Panc1 (cell line): ENCODE results near the gene PLCB4.

ENCODE experiments used
- POLR2AphosphoS5 ChIP-seq: IDR thresholded peaks from 2 replicates; pipeline ENCODE4 v1.6.1; 2012; ENCODE audit warnings: mild to moderate bottlenecking, low read depth, low read length, moderate library complexity
- TF ChIP-seq, protein P1 (sequence below): fragments of 450-650 bp; IDR thresholded peaks from 2 replicates; pipeline ENCODE4 v1.5.1; 2017; ENCODE audit warnings: mild to moderate bottlenecking
- TF ChIP-seq, protein P2 (sequence below), 2 experiments: IDR thresholded peaks; 2 replicates each; pipeline ENCODE4 v1.6.1; 2011 to 2012; ENCODE audit warnings: low read depth in 2 of 2, control low read depth in 1 of 2, low read length in 1 of 2, mild to moderate bottlenecking in 1 of 2, moderate library complexity in 1 of 2; ENCODE audit not compliant: insufficient read depth in 1 of 2

DNA sequence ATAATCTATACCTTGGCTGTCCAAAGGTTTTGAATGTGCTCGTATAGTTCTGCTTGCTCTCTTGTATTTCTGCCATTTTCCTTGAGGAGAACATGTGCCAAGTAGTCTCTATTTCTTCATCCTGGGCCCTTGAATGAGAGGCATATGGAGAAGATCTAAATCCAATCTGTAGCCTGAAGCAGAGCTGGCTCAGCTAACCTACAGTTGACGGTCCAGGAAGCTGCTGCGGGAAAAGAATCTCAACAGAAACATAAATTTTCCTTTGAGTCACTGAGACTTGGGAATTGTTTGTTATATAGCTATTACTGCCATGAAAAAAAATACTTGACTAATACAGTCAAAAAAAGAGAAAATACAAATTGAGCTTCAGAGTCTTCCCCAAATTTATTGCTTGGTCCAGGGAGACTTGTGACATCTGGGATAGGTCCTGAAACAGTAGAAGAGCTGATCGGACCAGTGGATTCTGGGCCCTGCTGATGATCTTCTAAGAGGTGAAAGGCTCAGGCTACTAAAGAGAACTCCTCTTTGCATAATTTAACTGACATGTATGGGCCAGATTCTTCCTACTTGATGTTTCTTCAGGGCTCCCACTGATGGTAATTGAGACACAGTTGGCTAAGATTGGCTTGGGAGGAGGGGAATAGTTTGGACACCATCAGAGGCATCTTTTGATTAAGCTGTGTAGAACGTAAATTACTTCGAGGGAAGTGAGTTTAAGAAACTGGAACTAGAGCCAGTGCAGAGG lies 29.9 kb upstream of the PLCB4 start:
- TF ChIP-seq, protein P1, sequence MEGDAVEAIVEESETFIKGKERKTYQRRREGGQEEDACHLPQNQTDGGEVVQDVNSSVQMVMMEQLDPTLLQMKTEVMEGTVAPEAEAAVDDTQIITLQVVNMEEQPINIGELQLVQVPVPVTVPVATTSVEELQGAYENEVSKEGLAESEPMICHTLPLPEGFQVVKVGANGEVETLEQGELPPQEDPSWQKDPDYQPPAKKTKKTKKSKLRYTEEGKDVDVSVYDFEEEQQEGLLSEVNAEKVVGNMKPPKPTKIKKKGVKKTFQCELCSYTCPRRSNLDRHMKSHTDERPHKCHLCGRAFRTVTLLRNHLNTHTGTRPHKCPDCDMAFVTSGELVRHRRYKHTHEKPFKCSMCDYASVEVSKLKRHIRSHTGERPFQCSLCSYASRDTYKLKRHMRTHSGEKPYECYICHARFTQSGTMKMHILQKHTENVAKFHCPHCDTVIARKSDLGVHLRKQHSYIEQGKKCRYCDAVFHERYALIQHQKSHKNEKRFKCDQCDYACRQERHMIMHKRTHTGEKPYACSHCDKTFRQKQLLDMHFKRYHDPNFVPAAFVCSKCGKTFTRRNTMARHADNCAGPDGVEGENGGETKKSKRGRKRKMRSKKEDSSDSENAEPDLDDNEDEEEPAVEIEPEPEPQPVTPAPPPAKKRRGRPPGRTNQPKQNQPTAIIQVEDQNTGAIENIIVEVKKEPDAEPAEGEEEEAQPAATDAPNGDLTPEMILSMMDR = no peak
- TF ChIP-seq, protein P2, sequence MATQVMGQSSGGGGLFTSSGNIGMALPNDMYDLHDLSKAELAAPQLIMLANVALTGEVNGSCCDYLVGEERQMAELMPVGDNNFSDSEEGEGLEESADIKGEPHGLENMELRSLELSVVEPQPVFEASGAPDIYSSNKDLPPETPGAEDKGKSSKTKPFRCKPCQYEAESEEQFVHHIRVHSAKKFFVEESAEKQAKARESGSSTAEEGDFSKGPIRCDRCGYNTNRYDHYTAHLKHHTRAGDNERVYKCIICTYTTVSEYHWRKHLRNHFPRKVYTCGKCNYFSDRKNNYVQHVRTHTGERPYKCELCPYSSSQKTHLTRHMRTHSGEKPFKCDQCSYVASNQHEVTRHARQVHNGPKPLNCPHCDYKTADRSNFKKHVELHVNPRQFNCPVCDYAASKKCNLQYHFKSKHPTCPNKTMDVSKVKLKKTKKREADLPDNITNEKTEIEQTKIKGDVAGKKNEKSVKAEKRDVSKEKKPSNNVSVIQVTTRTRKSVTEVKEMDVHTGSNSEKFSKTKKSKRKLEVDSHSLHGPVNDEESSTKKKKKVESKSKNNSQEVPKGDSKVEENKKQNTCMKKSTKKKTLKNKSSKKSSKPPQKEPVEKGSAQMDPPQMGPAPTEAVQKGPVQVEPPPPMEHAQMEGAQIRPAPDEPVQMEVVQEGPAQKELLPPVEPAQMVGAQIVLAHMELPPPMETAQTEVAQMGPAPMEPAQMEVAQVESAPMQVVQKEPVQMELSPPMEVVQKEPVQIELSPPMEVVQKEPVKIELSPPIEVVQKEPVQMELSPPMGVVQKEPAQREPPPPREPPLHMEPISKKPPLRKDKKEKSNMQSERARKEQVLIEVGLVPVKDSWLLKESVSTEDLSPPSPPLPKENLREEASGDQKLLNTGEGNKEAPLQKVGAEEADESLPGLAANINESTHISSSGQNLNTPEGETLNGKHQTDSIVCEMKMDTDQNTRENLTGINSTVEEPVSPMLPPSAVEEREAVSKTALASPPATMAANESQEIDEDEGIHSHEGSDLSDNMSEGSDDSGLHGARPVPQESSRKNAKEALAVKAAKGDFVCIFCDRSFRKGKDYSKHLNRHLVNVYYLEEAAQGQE (IDR thresholded peaks at IDR 0.05; ENCODE audit: insufficient read depth in 1 of 2, low read depth in 2 of 2, low read length in 1 of 2) = no peak
- no peak for TF ChIP-seq POLR2AphosphoS5
